Vagina (tissue), 2 donors: ENCODE measurements around the gene TTC33. TPM values are rescaled to one million over a fixed set of nuclear protein-coding genes. Genes with fewer than 3 reads are reported as not detected.

Source experiments
- DNase-seq, 2 donors: peaks; one replicate each; pipeline ENCODE4 v3.0.0-alpha.2; 2017; ENCODE audit errors: extremely low spot score in 2 of 2
- H3K27ac ChIP-seq: fragments of 200-600 bp; sonication (generic); one replicate; pipeline ENCODE4 v1.5.1; 2019
- H3K27me3 ChIP-seq: fragments of 200-600 bp; sonication (generic); one replicate; pipeline ENCODE4 v1.5.1; 2019
- H3K36me3 ChIP-seq, 2 donors: fragments of 200-600 bp; sonication (generic); one replicate each; pipeline ENCODE4 v1.5.1; 2017 to 2019
- H3K4me1 ChIP-seq: fragments of 200-600 bp; sonication (generic); one replicate; pipeline ENCODE4 v1.5.1; 2019
- H3K4me3 ChIP-seq, 2 donors: fragments of 200-600 bp; sonication (generic); 1 replicate in 1 of 2; 2 replicates in 1 of 2; pipeline ENCODE4 v1.5.1; 2016 to 2019
- H3K9me3 ChIP-seq: fragments of 200-600 bp; sonication (generic); one replicate; pipeline ENCODE4 v1.5.1; 2019
- POLR2A ChIP-seq, 2 donors: fragments of 450-650 bp; IDR thresholded peaks; one replicate each; pipeline ENCODE4 v1.6.1; 2017; ENCODE audit warnings: antibody characterized with exemption in 2 of 2, mild to moderate bottlenecking in 2 of 2, moderate library complexity in 2 of 2
- POLR2AphosphoS5 ChIP-seq, 2 donors: sonication (generic); formaldehyde crosslinking; IDR thresholded peaks; one replicate each; pipeline ENCODE4 v1.9.0; 2017; ENCODE audit warnings: antibody characterized with exemption in 2 of 2, mild to moderate bottlenecking in 2 of 2, low read depth in 1 of 2; ENCODE audit not compliant: insufficient read depth in 1 of 2
- intact Hi-C: fragments of 100-400 bp; cut with DNase I; formaldehyde crosslinking; loops from one replicate; pipeline ENCODE4 v1.15.1; 2023
- total RNA-seq: library from RNA; depleted of rRNA; stranded (reverse); fragments of >200 nt; gene quantifications from one replicate; pipeline ENCODE4 v1.2.3, GENCODE V29; 2016
- TF ChIP-seq, protein P1 (sequence below), 3 experiments: fragments of 450-650 bp in 2 of 3; fragments of 200-600 bp in 1 of 3; sonication (generic) in 1 of 3; IDR thresholded peaks; one replicate each; pipeline ENCODE4 v1.5.1; 2017 to 2019; ENCODE audit warnings: antibody characterized with exemption in 3 of 3, mild to moderate bottlenecking in 2 of 3, moderate library complexity in 2 of 3

The TTC33 gene
- total RNA-seq, 1 donor from 2014 or later: 12.8 TPM

DNA sequence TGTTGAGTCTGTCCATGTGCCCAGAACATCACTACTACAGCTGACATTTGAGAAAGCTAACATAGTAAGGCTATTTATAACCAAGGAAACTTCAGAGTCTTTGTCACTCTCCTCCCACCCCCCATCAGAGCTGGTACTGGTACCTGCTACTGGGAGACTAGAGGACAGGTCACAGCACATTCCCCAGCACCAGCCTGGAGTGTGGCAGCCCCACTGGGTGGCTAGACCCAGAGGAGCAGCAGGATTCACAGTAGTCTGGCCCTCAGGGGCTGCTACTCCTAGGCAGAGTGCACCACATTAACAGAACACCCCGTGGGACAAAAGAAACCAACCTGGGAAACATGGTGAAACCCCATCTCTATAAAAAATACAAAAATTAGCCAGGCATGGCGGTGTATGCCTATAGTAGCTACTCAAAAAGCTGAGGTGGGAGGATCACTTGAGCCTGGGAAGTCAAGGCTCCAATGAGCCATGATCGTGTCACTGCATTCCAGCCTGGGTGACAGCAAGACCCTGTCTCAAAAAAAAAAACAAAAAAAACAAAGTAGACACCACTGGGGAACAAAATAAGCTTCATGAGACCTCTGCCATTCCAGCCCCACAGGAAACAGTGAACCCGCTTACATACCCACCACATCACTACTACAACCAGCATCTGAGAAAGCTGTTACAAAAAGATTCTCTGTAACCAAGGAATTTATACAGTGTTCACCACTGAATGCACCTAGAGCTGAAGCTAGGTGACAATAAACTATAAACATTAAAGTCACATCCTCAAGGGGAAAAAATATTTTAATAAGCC, 102.3 kb downstream of the TTC33 start:
- Histone ChIP-seq H3K4me3 (no peak overlapping the region), H3K36me3 (no peaks in the 10 kb centered on the region), H3K27ac (no peak overlapping the region), H3K4me1 (no peaks in the 10 kb centered on the region), H3K9me3 (no peaks in the 10 kb centered on the region), H3K27me3 (no peaks in the 10 kb centered on the region)
- TF ChIP-seq, protein P1, sequence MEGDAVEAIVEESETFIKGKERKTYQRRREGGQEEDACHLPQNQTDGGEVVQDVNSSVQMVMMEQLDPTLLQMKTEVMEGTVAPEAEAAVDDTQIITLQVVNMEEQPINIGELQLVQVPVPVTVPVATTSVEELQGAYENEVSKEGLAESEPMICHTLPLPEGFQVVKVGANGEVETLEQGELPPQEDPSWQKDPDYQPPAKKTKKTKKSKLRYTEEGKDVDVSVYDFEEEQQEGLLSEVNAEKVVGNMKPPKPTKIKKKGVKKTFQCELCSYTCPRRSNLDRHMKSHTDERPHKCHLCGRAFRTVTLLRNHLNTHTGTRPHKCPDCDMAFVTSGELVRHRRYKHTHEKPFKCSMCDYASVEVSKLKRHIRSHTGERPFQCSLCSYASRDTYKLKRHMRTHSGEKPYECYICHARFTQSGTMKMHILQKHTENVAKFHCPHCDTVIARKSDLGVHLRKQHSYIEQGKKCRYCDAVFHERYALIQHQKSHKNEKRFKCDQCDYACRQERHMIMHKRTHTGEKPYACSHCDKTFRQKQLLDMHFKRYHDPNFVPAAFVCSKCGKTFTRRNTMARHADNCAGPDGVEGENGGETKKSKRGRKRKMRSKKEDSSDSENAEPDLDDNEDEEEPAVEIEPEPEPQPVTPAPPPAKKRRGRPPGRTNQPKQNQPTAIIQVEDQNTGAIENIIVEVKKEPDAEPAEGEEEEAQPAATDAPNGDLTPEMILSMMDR (IDR thresholded peaks at IDR 0.05): no peak
- TF ChIP-seq POLR2A (IDR thresholded peaks at IDR 0.05) (no peak), POLR2AphosphoS5 (IDR thresholded peaks at IDR 0.05; ENCODE audit: insufficient read depth in 1 of 2, low read depth in 1 of 2) (no peak)
- intact Hi-C loops: no loop called here
- no peak for DNase-seq

DNA sequence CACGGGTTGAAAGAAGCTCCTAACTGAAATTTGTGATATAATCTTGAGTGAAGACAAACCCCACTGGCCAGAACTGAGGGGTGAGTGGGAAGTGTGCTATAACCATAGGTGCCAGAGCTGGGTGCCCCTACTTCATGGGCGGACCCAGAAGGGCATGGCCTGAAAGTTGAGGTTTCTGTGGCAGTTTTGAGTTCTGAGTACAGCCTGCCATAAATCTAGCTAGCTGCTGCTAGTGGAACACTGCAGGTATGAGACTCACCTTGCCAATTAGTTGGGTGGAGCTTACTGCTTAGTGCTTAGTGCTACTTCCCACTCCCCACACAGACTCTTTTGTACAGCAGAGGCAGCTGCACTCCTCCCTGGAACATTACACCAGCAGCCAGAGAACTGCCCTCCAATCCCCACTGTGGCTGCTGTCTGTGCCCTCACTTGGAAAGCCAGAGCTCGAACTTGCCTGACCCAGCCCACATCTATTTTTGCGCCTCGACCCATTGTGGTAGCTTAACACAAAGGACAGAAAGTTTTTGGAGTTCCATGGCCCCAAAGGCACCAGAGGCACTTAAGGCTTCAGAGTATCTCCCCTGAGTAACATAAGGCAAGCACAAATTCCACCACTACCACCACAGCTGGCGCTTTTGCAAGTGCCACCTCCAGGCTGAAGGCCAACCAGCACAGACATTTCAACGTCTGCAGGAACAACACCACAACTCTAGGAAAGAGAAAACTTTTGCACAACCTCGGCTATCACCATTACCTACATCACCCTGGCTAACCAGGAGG, 103.1 kb downstream of the TTC33 start:
- Histone ChIP-seq H3K4me1 (no peaks in the 10 kb centered on the region), H3K27ac (no peak overlapping the region), H3K36me3 (no peaks in the 10 kb centered on the region), H3K27me3 (no peaks in the 10 kb centered on the region), H3K9me3 (no peaks in the 10 kb centered on the region), H3K4me3 (no peak overlapping the region)
- TF ChIP-seq, protein P1 (IDR thresholded peaks at IDR 0.05): no peak
- TF ChIP-seq POLR2A (IDR thresholded peaks at IDR 0.05) (no peak), POLR2AphosphoS5 (IDR thresholded peaks at IDR 0.05; ENCODE audit: insufficient read depth in 1 of 2, low read depth in 1 of 2) (no peak)
- no peak for DNase-seq
- intact Hi-C loops: no loop called here

DNA sequence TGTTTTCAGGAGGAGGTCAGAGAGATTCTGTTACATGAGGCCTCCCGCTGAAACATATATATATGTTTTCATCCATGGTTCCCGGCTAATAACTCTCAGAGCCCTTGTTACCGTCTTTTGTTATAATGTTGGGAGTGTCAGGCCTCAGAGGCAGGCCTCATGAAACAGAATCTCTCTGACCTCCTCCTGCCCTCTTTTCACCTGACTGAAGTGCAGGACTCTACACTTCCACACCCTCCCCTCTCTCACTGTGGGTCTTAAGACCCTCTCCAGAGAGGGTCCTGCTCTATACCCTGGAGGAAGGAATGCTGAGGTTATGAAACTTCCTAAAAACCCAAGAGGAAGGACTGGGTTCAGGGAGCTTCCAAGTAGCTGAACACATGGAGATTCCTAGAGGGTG, 104.6 kb downstream of the TTC33 start:
- Histone ChIP-seq H3K36me3 (no peaks in the 10 kb centered on the region), H3K27me3 (no peaks in the 10 kb centered on the region), H3K4me3 (no peak overlapping the region), H3K27ac (no peak overlapping the region), H3K9me3 (no peaks in the 10 kb centered on the region), H3K4me1 (no peaks in the 10 kb centered on the region)
- no peak for DNase-seq
- TF ChIP-seq POLR2A (IDR thresholded peaks at IDR 0.05) (no peak), POLR2AphosphoS5 (IDR thresholded peaks at IDR 0.05; ENCODE audit: insufficient read depth in 1 of 2, low read depth in 1 of 2) (no peak)
- TF ChIP-seq, protein P1 (IDR thresholded peaks at IDR 0.05): no peak
- intact Hi-C loops: no loop called here

DNA sequence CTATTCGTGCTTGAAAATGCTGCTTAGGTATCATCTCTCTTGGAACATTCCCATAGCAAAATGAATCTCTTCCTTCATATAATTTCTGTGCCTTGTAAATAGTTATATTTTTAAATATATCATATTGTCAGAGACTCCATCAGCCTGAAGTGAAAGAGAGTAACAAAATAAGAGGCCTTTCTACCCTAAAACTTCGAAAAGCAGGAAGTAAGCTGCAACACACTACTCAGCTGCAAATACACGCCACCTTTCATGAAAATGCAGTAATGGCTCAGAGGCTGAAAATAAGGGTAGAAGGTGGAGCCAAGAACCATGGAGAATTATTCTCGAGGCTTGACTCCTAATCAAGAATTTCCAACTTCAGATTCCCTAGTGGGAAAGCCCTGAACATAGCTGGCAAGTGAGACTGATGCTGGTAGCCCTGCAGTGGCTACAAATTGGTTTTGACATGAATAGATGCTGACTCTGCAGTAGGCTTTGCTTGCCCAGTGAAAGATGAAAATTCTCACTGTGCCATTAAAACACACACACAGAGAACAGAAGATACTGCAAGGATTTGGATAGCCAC, 106.2 kb downstream of the TTC33 start:
- Histone ChIP-seq H3K27ac (no peak overlapping the region), H3K36me3 (no peaks in the 10 kb centered on the region), H3K9me3 (no peaks in the 10 kb centered on the region), H3K27me3 (no peaks in the 10 kb centered on the region), H3K4me3 (no peak overlapping the region), H3K4me1 (no peaks in the 10 kb centered on the region)
- no peak for DNase-seq
- no peak for TF ChIP-seq POLR2AphosphoS5 (IDR thresholded peaks at IDR 0.05; ENCODE audit: insufficient read depth in 1 of 2, low read depth in 1 of 2)
- intact Hi-C loops: no loop called here

DNA sequence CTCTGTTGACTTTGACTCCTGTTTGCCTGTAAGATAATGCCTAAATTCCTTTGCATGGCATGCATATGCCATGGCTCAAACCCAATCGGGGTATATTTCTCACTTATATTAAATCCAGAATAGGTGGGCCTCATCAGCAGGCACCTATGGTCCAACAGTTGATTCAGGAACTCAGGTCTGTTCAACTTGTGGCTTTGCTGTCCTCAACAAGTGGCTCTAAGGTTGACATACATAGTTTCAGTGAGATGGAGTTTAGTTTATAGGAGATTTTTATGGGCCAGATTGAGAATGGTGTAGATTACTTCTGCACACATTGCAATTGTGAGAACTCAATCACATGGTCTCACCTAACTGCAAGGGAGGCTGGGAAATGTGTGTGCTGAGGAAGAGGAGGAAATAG, 107.6 kb downstream of the TTC33 start:
- no peak overlapping the region for H3K27ac ChIP-seq
- no peak for DNase-seq
- no peaks in the 10 kb centered on the region for H3K9me3 ChIP-seq
- intact Hi-C loops: no loop called here
- H3K36me3 ChIP-seq: no peaks in the 10 kb centered on the region
- H3K27me3 ChIP-seq: no peaks in the 10 kb centered on the region
- no peaks in the 10 kb centered on the region for H3K4me1 ChIP-seq
- H3K4me3 ChIP-seq: no peak overlapping the region
- TF ChIP-seq POLR2A (IDR thresholded peaks at IDR 0.05) (no peak), POLR2AphosphoS5 (IDR thresholded peaks at IDR 0.05; ENCODE audit: insufficient read depth in 1 of 2, low read depth in 1 of 2) (no peak)
- TF ChIP-seq, protein P1 (IDR thresholded peaks at IDR 0.05): no peak
